ENCODE results near the gene NGEF.

GRCh38 chr2:232866104-232866503 lies 147.0 kb downstream of the NGEF start:
- no peak for TF ChIP-seq CTCF (IDR thresholded peaks at IDR 0.05)
- TF ChIP-seq POLR2A (IDR thresholded peaks at IDR 0.05) = no peak

Measured in transverse colon (tissue), 3 donors.